GM19397 (cell line): ENCODE data around the gene WDR33.

ENCODE experiments used
- ATAC-seq: cut with Tn5 transposase; IDR thresholded peaks from one replicate; pipeline ENCODE4 v1.9.1; 2021; ENCODE audit warnings: mild to moderate bottlenecking, moderate library complexity; ENCODE audit not compliant: unreplicated experiment

The WDR33 gene

GRCh38 chr2:127659408-127660290, 151.3 kb downstream of the WDR33 start:
- ATAC-seq, result no peak

GRCh38 chr2:127658641-127659407, 152.1 kb downstream of the WDR33 start:
- no peak for ATAC-seq

GRCh38 chr2:127658146-127658545, 152.8 kb downstream of the WDR33 start:
- no peak for ATAC-seq

- no peak for ATAC-seq
Measured at GRCh38 chr2:127657232-127657595, 153.8 kb downstream of the WDR33 start.

- ATAC-seq, result no peak
Measured at GRCh38 chr2:127656569-127657231, 154.3 kb downstream of the WDR33 start.

GRCh38 chr2:127655209-127656073, 155.5 kb downstream of the WDR33 start:
- no peak for ATAC-seq

GRCh38 chr2:127654838-127655175, 156.2 kb downstream of the WDR33 start:
- ATAC-seq, result no peak

- no peak for ATAC-seq
Measured at GRCh38 chr2:127654084-127654837, 156.7 kb downstream of the WDR33 start.

GRCh38 chr2:127653421-127654083, 157.4 kb downstream of the WDR33 start:
- ATAC-seq, result no peak

GRCh38 chr2:127652786-127653357, 158.1 kb downstream of the WDR33 start:
- no peak for ATAC-seq

GRCh38 chr2:127651971-127652550, 158.9 kb downstream of the WDR33 start:
- ATAC-seq, result no peak

- ATAC-seq, result no peak
Measured at GRCh38 chr2:127651381-127651809, 159.6 kb downstream of the WDR33 start.
